Adrenal gland (tissue), 5 donors: ENCODE results near the gene PCNX2.

ENCODE experiments used
- POLR2A ChIP-seq, 2 donors: fragments of 450-650 bp; IDR thresholded peaks; one replicate each; pipeline ENCODE4 v1.6.1; 2017; ENCODE audit warnings: antibody characterized with exemption in 2 of 2, mild to moderate bottlenecking in 2 of 2, moderate library complexity in 1 of 2
- TF ChIP-seq, protein P1 (sequence below), 6 experiments: fragments of 450-650 bp in 4 of 6; fragments of 200-600 bp in 2 of 6; sonication (generic) in 1 of 6; IDR thresholded peaks; 1 replicate in 5 of 6; 2 replicates in 1 of 6; pipeline versions ENCODE4 v1.5.1 to v1.8.0; 2016 to 2021; ENCODE audit warnings: antibody characterized with exemption in 6 of 6, mild to moderate bottlenecking in 2 of 6, moderate library complexity in 1 of 6
- donor health status: DM: no; HTN: no; CAD: no.

DNA sequence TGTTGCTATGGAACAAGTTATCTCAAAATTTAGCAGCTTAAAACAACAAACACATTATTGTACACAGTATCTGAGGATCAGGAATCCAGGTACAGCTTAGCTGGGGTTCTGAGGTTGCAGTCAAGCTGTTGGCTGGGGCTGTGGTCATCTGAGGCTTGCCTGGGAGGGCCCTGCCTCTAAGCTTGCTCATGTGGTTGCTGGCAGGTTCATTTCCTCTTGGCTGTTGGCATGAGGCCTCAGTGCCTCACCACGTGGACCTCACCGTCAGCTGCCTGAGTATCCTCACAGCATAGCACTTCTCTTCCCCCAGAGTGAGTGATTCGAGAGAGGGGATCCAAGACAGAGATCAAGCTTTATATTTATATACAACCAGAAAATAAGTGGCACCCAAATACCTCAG lies 326.6 kb downstream of the PCNX2 start:
- TF ChIP-seq, protein P1, sequence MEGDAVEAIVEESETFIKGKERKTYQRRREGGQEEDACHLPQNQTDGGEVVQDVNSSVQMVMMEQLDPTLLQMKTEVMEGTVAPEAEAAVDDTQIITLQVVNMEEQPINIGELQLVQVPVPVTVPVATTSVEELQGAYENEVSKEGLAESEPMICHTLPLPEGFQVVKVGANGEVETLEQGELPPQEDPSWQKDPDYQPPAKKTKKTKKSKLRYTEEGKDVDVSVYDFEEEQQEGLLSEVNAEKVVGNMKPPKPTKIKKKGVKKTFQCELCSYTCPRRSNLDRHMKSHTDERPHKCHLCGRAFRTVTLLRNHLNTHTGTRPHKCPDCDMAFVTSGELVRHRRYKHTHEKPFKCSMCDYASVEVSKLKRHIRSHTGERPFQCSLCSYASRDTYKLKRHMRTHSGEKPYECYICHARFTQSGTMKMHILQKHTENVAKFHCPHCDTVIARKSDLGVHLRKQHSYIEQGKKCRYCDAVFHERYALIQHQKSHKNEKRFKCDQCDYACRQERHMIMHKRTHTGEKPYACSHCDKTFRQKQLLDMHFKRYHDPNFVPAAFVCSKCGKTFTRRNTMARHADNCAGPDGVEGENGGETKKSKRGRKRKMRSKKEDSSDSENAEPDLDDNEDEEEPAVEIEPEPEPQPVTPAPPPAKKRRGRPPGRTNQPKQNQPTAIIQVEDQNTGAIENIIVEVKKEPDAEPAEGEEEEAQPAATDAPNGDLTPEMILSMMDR (IDR thresholded peaks at IDR 0.05) = no peak
- no peak for TF ChIP-seq POLR2A (IDR thresholded peaks at IDR 0.05)
